Kidney capillary endothelial cell (primary cell): ENCODE results near the gene TANGO2.
A peak's percentile ranks its signal among the peaks of the same experiment; 100 is the strongest.

Experiments used
- DNase-seq: peaks from one replicate; pipeline ENCODE4 v3.0.0-alpha.2; 2018; ENCODE audit warnings: low spot score

The TANGO2 gene

DNA sequence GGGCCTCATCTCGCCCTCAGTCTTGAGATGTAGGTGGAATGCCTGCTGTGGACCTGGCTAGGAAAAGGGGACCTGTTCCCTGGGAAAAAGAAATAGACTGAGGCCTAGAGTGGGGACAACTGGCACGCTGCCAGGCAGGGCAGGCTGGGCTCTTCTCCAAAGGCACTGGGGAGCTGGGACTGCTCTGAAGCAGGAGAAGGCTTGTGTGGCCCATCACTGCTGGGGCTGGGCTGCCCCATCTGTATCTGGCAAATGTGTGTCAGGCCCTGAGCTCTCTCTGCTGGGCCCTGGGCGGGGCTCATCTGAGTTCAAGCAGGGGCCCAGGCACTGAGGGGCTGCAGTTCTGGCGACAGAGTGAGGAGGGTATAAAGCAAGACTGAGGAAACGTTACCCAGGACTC lies 37.2 kb upstream of the TANGO2 start:
- DNase-seq = no peak

GRCh38 chr22:19984201-19984753 lies 36.6 kb upstream of the TANGO2 start:
- DNase-seq = peak; percentile 44

GRCh38 chr22:19984851-19985811 lies 35.8 kb upstream of the TANGO2 start:
- no peak for DNase-seq

DNA sequence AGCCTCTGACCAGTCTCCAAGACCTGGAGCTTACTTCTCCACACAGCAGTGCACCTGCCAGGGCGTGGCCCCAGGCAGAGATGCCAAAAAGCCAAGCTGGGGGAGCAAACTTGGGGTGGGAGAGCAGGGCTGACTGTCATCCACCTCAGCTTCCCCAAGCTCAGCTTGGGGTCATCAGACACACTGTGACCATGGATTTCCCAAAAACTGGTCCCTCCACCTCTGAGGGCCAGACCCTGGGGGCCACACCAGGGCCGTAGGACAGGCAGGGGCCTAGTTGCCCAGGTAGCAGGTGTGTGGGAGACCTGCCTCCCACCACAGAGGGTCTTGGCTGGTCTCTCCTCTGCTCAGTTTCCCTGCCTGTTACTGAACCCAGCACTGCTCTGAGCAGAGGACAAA lies 34.9 kb upstream of the TANGO2 start:
- DNase-seq = no peak

DNA sequence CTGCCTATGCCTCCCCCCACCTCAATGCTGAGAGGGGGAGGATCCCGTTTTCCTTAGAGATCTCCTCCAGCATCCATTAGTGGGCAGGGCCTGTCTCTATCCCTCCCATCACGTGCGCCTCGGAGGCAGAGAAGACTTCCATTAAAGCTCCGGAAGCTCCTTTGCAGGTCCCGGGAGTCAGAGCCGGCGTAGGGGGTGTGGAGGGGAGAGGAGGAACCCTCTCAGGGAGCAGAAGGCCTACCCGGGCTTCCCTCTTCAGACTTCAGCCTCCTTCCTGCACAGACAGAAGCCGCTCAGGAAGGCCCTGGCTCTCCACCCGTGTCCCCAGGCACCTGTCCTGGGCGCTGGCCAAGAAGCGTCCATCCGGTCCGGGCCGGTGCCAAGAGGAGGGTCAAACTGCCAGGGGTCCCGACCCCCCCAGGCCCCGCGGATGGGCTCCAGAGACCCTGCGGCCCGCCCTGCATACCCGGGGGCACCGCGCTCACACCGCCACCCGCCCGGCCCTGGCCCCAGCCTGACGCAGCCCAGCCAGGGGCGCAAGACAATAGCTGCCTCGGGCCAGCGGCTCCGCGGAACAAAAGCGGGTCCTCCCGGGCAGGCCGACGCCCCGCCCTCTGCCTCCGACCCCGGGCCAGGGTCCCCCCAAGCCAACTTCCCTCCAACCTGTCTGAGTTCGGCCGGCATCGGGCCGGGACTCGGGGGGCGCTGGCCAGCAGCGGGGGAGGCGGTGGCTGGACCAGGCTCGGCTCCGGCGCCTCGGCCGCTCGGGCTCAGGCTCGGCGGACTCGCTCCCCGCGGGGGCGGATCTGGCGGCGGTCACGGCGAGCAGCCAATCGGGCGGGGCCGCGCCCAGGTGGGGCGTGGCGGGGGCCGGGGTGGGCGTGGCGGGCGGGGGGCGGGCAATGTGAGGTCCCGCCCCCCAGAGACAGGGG lies 34.2 kb upstream of the TANGO2 start:
- DNase-seq = peak; percentile 66

- DNase-seq = no peak
These were observed 33.3 kb upstream of the TANGO2 start for GRCh38 chr22:19987394-19988306.

- DNase-seq = no peak
These were observed 32.5 kb upstream of the TANGO2 start for GRCh38 chr22:19988331-19988808.

DNA sequence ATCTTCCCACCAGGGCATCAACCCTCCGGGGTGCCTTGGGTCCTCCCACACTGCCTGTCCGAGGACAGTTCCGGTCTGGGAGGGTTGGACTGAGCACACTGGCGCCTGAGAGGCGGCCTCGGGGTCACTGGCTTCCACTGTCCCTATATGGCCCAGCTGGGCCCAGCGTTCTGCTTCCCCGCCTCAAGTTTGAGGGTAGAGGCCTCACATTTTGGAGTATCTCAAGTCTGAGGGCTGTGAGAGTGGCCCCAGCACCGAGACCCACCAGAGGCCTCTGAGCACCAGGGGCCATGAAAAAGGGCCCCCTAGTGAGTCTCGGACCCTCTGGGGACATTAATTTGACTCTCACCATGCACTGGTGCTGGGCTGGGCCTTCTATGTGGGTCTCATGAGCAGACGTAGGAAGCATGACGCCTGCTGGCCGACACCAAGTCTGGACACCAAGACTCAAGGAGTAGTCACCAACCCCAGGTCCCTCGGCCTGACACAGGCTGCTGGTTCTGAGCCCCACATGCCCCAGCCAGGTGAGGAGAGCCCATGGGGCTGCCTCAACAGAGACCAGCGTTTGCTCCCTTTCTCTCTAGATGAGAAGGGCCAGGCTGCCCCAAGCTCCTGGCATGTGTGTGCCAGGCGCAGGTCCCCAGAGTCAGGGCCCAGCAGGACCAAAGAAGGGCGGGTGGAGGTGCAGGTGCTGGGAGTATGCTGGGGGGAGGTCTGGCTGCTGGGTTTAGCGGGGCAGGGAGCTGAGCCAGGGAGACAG lies 31.8 kb upstream of the TANGO2 start:
- DNase-seq = no peak

GRCh38 chr22:19989725-19990067 lies 31.2 kb upstream of the TANGO2 start:
- DNase-seq = no peak

- no peak for DNase-seq
These were observed 30.7 kb upstream of the TANGO2 start for GRCh38 chr22:19990188-19990587.

DNA sequence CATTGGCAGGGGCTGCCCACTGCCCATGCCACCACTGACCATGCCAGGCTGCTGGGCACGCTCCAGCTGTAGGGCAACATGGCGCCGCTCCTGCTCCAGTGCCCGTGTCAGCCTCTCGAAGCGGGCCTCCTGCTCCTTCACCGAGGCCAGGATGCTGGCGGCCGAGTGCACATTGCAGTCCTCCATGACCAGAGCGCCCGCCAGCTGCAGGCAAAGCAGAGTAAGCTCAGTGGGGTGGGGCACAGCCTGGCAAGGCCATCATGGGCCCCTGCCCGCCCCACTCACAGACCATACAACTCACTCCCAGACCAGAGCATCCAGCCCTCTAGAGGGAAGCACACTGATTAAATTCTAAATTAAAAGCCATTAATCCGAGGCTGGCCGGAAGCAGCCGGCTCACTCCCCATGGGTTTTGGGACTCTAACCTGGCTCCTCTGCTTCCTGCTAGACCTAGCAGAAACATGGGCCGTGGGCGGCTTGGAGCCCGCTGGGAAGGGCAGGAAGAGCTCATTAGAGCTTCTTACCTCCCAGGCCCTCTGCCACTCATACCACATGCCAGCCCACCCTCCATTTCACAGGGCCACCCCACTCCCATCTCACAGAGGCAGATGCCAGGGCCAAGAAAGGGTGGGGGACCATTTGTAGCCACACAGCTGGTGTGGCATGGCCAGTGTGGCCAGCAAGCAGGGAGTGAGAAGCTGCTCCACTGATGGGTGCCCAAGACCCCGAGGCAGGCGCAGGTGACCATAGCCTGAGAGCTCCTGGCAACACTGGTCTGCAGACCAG lies 30.1 kb upstream of the TANGO2 start:
- no peak for DNase-seq

GRCh38 chr22:19991395-19991644 lies 29.6 kb upstream of the TANGO2 start:
- DNase-seq = no peak

- no peak for DNase-seq
These were observed 29.1 kb upstream of the TANGO2 start for GRCh38 chr22:19991645-19992451.

DNA sequence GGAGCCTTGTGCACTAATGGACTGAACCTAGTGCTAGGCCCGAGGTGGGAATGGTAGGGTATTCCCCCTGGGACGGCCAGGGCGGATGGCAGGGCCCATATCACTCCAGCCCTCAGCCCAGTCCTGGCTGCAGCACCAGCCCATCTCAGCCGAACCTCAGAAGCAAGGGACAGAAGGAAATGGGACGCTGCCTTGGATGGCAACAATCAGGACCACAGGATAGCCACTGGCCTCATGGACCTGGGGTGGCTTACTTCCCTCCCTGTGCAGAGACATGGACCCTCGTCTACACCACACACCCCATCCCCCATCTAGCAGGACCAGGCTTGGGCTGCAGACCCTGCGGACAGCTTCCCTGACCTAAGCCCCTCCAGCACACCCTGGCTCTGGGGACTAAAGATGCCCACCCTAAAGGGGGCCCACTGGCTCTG lies 28.4 kb upstream of the TANGO2 start:
- DNase-seq = no peak

DNA sequence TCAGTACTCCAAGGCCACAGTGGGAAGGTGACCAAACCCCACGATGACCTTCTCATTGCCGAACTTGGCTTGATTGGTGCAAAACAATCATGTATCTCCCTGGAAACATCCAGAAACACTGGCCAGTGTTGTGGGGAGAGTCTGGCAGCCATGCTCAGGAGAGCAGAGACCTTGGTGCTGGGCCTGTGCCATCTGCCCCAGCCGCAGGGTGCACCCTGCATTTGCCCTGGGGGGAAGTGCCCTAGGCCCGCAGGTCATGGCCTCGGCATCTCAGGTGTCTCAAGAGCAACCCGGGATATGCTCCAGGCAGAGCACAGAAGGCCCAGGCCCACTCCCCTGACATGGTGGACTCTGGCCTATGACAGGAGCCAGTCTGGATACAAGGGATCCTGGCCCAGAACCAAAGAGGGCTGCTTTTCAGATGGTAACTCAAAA lies 28.0 kb upstream of the TANGO2 start:
- no peak for DNase-seq

- no peak for DNase-seq
These were observed 27.0 kb upstream of the TANGO2 start for GRCh38 chr22:19993926-19994325.

DNA sequence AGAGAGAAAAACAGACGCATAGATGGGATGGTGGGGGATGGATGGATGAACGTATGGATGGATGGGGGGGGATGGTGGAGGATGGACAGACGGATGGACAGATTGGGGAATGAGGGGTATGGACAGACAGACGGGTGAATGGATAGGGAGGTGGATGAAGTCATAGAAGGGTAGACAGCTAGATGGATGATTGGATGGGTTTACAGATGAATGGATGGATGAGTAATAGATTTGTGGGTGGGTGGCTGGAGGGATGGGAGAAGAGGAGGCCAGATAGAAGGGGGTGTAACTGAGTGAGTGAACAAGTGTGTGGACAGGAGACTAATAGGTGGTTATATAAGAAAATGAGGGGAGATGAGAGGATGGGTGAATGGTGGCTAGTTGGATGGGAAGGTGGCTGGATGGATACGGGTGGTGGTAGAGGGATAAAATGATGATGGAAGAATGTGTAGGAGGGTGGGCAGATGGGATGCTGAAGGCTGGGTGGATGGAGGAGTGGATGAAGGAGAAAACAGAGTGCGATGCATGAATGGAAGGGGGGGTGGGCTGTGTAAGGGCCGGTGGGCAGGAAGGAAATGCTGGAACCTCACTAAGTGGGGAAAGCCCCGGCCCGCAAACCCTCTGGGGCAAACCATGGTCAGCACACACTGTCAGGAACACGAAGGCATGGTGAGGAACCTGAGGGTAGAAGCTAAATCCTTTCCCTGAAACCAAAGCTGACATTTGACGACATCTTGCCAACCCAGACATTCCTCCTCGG lies 25.9 kb upstream of the TANGO2 start:
- DNase-seq = no peak

GRCh38 chr22:19995611-19996339 lies 25.1 kb upstream of the TANGO2 start:
- DNase-seq = no peak
